K562 (cell line): ENCODE measurements around the gene PLEKHG5. TPM values are rescaled to one million over a fixed set of nuclear protein-coding genes. Genes with fewer than 3 reads are reported as not detected.

Source experiments
- BCL6 ChIP-seq: fragments of 250-450 bp; sonication (Bioruptor Pico); IDR thresholded peaks from 2 replicates; pipeline ENCODE4 v1.4.0; 2020
- CREBBP ChIP-seq: IDR thresholded peaks from one replicate; pipeline ENCODE4 v1.6.1; 2012; ENCODE audit warnings: low read depth, mild to moderate bottlenecking, control low read depth, inconsistent platforms, low read length
- CTCF ChIP-seq, 3 experiments: IDR thresholded peaks in 2 of 3; conservative IDR thresholded peaks in 1 of 3; 2 replicates each; pipeline ENCODE4 v1.5.1; 2011 to 2012; ENCODE audit warnings: low read length in 3 of 3, mild to moderate bottlenecking in 3 of 3, control low read depth in 2 of 3, improper control_type of control experiment in 1 of 3, inconsistent platforms in 1 of 3, low read depth in 1 of 3, mixed read lengths in 1 of 3, moderate library complexity in 1 of 3; ENCODE audit not compliant: insufficient read depth in 2 of 3
- ELK1 ChIP-seq: sonication (generic); formaldehyde crosslinking; IDR thresholded peaks from 2 replicates; pipeline ENCODE4 v1.8.1; 2022; ENCODE audit warnings: missing genetic modification reagents
- FOXA1 ChIP-seq: fragments of 450-650 bp; IDR thresholded peaks from 2 replicates; pipeline ENCODE4 v1.6.1; 2016; ENCODE audit warnings: mild to moderate bottlenecking, borderline replicate concordance
- HEY1 ChIP-seq: fragments of 250-450 bp; sonication (Bioruptor Pico); IDR thresholded peaks from 2 replicates; pipeline ENCODE4 v1.5.0; 2020; ENCODE audit warnings: mild to moderate bottlenecking, moderate library complexity, borderline replicate concordance
- HOXB6 ChIP-seq: fragments of 250-450 bp; sonication (Bioruptor Pico); IDR thresholded peaks from 2 replicates; pipeline ENCODE4 v1.5.1; 2022; ENCODE audit warnings: mild to moderate bottlenecking, borderline replicate concordance
- KLF16 ChIP-seq: IDR thresholded peaks from 2 replicates; pipeline ENCODE4 v1.6.1; 2016; ENCODE audit warnings: antibody characterized with exemption
- L3MBTL2 ChIP-seq: fragments of 450-650 bp; IDR thresholded peaks from 2 replicates; pipeline ENCODE4 v1.6.1; 2016; ENCODE audit warnings: mild to moderate bottlenecking, moderate library complexity
- NFXL1 ChIP-seq: fragments of 450-650 bp; formaldehyde crosslinking; IDR thresholded peaks from 2 replicates; pipeline ENCODE4 v1.4.0; 2021; ENCODE audit warnings: mild to moderate bottlenecking
- PURB ChIP-seq: sonication (generic); formaldehyde crosslinking; IDR thresholded peaks from 2 replicates; pipeline ENCODE4 v1.9.0; 2021; ENCODE audit warnings: low read depth, mild to moderate bottlenecking, missing genetic modification reagents
- U2AF1 ChIP-seq: fragments of 200-400 bp; formaldehyde crosslinking; optimal IDR thresholded peaks from 2 replicates; pipeline ENCODE3; 2017; ENCODE audit warnings: mild to moderate bottlenecking, low read depth, low read length, moderate library complexity
- ZBTB7A ChIP-seq: IDR thresholded peaks from 2 replicates; pipeline ENCODE4 v1.6.1; 2011; ENCODE audit warnings: low read depth, mild to moderate bottlenecking, low read length, moderate library complexity, borderline replicate concordance; ENCODE audit not compliant: control insufficient read depth
- ZKSCAN1 ChIP-seq: fragments of 150-350 bp; IDR thresholded peaks from 2 replicates; pipeline ENCODE4 v1.6.1; 2016; ENCODE audit warnings: low read depth, low read length
- ZNF444 ChIP-seq: fragments of 250-450 bp; sonication (Bioruptor Pico); IDR thresholded peaks from 2 replicates; pipeline ENCODE4 v1.4.0; 2020; ENCODE audit warnings: mild to moderate bottlenecking, moderate library complexity
- ZNF696 ChIP-seq: fragments of 250-450 bp; sonication (Bioruptor Pico); conservative IDR thresholded peaks from 2 replicates; pipeline ENCODE4 v1.4.0; 2020; ENCODE audit warnings: mild to moderate bottlenecking, moderate library complexity
- ZNF75A ChIP-seq: fragments of 450-650 bp; formaldehyde crosslinking; IDR thresholded peaks from 2 replicates; pipeline ENCODE4 v1.4.0; 2020; ENCODE audit warnings: mild to moderate bottlenecking
- polyA plus RNA-seq, 8 experiments: library from polyadenylated mRNA; depleted of rRNA in 4 of 8; stranded (reverse) in 5 of 8; unstranded in 3 of 8; fragments of >200 nt; fragmentation: Nextera tagmentation in 2 of 8; fragmentation: Illumina TruSeq in 1 of 8; extraction: Ambion mirVana in 2 of 8; extraction: Trizol in 1 of 8; gene quantifications; 2 replicates each; pipeline versions ENCODE4 v1.2.1 to v1.2.3, GENCODE V29; 2011 to 2014; ENCODE audit warnings: inconsistent platforms in 1 of 8, missing spikeins in 1 of 8
- total RNA-seq, 7 experiments: library from RNA; depleted of rRNA in 6 of 7; stranded (reverse); fragments of >200 nt in 6 of 7; fragmentation: Illumina TruSeq in 2 of 7; extraction: Trizol in 2 of 7; gene quantifications; 2 replicates each; pipeline versions ENCODE4 v1.2.1 to v1.2.3, GENCODE V29; 2011 to 2021; ENCODE audit warnings: low replicate concordance in 1 of 7
- TF ChIP-seq, protein P1 (sequence below): sonication (generic); formaldehyde crosslinking; IDR thresholded peaks from 2 replicates; pipeline ENCODE4 v1.8.1; 2023; ENCODE audit warnings: mild to moderate bottlenecking, missing genetic modification reagents
- TF ChIP-seq, protein P2 (sequence below): fragments of 200-800 bp; sonication (Bioruptor generic); IDR thresholded peaks from 2 replicates; pipeline ENCODE4 v1.6.1; 2017; ENCODE audit warnings: missing genetic modification characterization, missing compliant biosample characterization
- TF ChIP-seq, protein P3 (sequence below): fragments of 450-650 bp; IDR thresholded peaks from 2 replicates; pipeline ENCODE4 v1.6.1; 2016

PLEKHG5 gene
- total and polyA plus RNA-seq, 9 of the 15 experiments (the other 6 are each of a cell fraction or from before 2014, with no cell fraction given): 0.04 to 0.29 (median 0.09) TPM; not detected in 3

GRCh38 chr1:6448749-6449631 lies 42.5 kb downstream of the PLEKHG5 start (continued):
- TF ChIP-seq, protein P1, sequence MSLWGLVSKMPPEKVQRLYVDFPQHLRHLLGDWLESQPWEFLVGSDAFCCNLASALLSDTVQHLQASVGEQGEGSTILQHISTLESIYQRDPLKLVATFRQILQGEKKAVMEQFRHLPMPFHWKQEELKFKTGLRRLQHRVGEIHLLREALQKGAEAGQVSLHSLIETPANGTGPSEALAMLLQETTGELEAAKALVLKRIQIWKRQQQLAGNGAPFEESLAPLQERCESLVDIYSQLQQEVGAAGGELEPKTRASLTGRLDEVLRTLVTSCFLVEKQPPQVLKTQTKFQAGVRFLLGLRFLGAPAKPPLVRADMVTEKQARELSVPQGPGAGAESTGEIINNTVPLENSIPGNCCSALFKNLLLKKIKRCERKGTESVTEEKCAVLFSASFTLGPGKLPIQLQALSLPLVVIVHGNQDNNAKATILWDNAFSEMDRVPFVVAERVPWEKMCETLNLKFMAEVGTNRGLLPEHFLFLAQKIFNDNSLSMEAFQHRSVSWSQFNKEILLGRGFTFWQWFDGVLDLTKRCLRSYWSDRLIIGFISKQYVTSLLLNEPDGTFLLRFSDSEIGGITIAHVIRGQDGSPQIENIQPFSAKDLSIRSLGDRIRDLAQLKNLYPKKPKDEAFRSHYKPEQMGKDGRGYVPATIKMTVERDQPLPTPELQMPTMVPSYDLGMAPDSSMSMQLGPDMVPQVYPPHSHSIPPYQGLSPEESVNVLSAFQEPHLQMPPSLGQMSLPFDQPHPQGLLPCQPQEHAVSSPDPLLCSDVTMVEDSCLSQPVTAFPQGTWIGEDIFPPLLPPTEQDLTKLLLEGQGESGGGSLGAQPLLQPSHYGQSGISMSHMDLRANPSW (CRISPR knock-in tag): no peak
- TF ChIP-seq, protein P2, sequence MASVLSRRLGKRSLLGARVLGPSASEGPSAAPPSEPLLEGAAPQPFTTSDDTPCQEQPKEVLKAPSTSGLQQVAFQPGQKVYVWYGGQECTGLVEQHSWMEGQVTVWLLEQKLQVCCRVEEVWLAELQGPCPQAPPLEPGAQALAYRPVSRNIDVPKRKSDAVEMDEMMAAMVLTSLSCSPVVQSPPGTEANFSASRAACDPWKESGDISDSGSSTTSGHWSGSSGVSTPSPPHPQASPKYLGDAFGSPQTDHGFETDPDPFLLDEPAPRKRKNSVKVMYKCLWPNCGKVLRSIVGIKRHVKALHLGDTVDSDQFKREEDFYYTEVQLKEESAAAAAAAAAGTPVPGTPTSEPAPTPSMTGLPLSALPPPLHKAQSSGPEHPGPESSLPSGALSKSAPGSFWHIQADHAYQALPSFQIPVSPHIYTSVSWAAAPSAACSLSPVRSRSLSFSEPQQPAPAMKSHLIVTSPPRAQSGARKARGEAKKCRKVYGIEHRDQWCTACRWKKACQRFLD (CRISPR knock-in tag): no peak
- TF ChIP-seq CTCF (IDR thresholded peaks at IDR 0.05 in 2 of 3, conservative IDR thresholded peaks at IDR 0.05 in 1 of 3; ENCODE audit: insufficient read depth in 2 of 3, low read depth in 1 of 3, low read length in 3 of 3) (peak in 1 of 3 experiments; percentile 44; a peak in 3 of 6 replicates), NFXL1 (CRISPR knock-in tag) (no peak), BCL6 (no peak), CREBBP (no peak), ELK1 (CRISPR knock-in tag) (no peak), ZKSCAN1 (no peak), ZBTB7A (peak; percentile 74; the same call in 1 of the 2 replicates), PURB (no peak), ZNF696 (no peak), KLF16 (no peak), HEY1 (no peak), HOXB6 (CRISPR knock-in tag) (no peak), FOXA1 (no peak), L3MBTL2 (no peak), U2AF1 (no peak), ZNF75A (CRISPR knock-in tag) (no peak), ZNF444 (CRISPR knock-in tag) (no peak)
- TF ChIP-seq, protein P3, sequence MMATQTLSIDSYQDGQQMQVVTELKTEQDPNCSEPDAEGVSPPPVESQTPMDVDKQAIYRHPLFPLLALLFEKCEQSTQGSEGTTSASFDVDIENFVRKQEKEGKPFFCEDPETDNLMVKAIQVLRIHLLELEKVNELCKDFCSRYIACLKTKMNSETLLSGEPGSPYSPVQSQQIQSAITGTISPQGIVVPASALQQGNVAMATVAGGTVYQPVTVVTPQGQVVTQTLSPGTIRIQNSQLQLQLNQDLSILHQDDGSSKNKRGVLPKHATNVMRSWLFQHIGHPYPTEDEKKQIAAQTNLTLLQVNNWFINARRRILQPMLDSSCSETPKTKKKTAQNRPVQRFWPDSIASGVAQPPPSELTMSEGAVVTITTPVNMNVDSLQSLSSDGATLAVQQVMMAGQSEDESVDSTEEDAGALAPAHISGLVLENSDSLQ: no peak
